ENCODE data around the gene GLIS1. TPM values are rescaled to one million over a fixed set of nuclear protein-coding genes. Genes with fewer than 3 reads are reported as not detected.
A peak's percentile ranks its signal among the peaks of the same experiment; 100 is the strongest.

GLIS1 gene
- total RNA-seq, 1 experiment from 2014 or later: 0.42 TPM

DNA sequence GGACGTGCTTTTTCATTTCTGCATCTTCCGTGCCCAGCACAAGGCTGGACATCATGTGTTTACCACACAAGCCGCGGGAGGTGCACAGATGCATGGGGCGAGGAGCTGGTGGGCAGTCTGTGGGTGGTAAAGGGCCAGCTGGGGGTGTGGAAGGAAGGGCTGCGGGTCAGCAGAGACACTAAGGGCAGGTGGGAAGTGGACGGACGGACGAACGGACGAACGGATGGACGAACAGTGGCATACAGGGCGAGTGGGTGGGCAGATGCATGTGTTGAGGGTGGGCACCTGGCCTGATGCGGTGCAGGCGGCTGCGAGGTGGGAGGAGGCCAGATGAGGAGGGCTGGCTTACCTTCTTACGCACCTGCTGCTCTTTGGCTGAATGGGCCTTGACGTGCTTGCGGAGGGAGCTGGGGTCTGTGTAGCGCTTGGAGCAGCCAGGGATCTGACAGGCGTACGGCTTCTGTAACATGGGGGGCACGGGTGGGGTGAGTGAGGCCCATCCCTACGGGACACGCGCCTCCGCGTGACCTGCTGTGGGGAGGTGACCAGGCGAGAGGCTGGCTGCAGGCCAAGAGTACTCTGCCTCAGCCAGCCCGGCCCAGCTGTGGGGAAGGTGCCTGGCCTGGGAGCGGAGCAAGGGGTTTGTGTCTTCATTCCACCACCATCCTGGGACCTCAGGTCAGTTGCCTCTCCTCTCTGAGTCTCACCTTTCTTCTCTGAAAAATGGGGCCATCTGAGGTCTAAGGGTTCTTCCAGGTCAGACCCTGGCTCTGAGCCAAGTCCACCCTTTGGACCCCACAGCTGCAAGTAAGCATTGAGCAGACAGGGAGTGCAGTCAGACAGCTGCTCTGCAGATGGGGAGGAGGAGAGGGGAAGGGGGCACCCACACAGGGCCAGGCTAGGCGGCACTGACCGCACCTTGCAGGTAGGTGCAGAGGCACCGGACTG, 214.3 kb downstream of the GLIS1 start:
- Histone ChIP-seq H3K4me3 (ENCODE audit: insufficient read depth, low read depth, low read length) (no peak overlapping the region), H3K27me3 (ENCODE audit: control insufficient read depth, insufficient read depth, low read length) (no peaks in the 10 kb centered on the region; the same call in 1 of the 2 replicates), H3K36me3 (replicated peaks; ENCODE audit: control insufficient read depth, insufficient read depth, low read length) (no peaks in the 10 kb centered on the region)
- DNase-seq: peak; percentile 60

DNA sequence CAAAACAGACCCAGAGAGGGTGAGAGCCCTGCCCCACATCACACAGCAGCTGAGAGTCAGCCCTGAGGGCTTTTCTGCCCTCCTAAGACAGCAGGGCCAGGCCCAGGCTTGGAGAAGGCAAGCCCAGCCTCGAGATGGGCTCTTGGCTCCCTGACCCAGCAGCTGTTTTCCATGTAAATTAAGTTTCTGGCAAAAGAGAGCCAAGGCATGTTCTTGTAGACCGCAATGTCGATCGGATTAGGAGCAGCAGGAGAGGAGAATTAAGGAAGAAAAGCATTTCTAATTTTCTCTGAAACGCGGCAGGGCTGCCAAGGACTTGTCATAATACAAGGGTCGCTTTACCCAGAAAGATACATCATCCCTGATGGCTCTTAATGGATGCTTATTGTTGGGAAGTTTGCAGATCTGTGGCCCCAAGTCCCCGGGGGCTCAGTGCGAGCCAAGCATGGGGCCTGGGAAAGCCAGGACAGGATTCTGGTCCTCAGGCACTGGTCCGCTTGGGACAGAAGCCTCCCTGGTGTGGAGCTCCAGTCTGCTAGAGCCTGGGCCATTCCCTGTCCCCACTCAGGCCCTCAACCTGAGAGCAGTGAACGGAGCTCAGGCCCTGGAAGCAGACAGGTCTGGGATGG, 216.9 kb downstream of the GLIS1 start:
- H3K4me3 ChIP-seq (ENCODE audit: insufficient read depth, low read depth, low read length): no peak overlapping the region
- no peaks in the 10 kb centered on the region for H3K27me3 ChIP-seq (ENCODE audit: control insufficient read depth, insufficient read depth, low read length)
- no peak for DNase-seq
- H3K36me3 ChIP-seq (replicated peaks; ENCODE audit: control insufficient read depth, insufficient read depth, low read length): no peaks in the 10 kb centered on the region

DNA sequence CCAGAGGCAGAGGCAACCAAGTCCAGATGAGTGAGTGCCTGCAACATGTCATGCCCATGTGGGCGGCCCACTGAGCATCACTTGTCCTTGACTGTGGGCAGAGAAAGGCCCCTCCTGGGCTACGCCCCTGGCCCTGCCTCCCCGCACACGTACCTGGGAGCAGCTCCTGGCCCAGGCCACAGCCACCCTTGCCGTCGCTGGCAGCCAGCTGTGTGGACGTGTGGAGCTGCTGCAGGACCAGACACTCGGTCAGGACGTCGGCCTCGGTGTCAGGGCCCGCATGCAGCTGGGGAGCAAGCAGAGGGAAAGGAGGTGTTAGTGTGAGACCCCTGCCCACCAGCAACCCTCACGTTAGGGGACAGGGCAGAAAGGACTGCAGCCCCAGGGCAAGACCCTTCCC, 218.5 kb downstream of the GLIS1 start:
- no peaks in the 10 kb centered on the region for H3K27me3 ChIP-seq (ENCODE audit: control insufficient read depth, insufficient read depth, low read length)

DNA sequence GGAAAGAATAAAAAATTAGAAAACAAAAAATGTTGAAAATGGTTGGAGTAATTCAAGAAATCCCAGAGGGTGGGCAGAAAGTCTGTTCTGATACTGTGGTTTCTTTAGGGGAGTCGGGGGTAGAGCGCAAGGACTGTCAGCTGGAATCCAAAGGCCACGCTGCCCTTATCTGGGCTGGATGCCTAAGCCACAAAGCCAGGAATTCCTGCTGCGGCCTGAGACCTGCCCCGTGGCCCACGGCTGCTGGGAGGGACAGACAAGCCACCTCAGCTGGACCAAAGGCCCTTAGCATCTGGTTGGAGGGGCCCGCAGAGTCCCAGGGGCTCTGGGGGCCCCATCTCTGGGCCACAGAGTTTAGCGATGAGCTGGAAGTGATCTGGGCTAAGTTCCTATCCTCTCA, 219.5 kb downstream of the GLIS1 start:
- Histone ChIP-seq H3K36me3 (replicated peaks; ENCODE audit: control insufficient read depth, insufficient read depth, low read length) (no peaks in the 10 kb centered on the region), H3K27me3 (ENCODE audit: control insufficient read depth, insufficient read depth, low read length) (no peaks in the 10 kb centered on the region), H3K4me3 (ENCODE audit: insufficient read depth, low read depth, low read length) (no peak overlapping the region)
- DNase-seq: no peak

More for the DNA sequence above, 218.5 kb downstream of the GLIS1 start:
- H3K4me3 ChIP-seq (ENCODE audit: insufficient read depth, low read depth, low read length): no peak overlapping the region
- DNase-seq: no peak
- no peaks in the 10 kb centered on the region for H3K36me3 ChIP-seq (replicated peaks; ENCODE audit: control insufficient read depth, insufficient read depth, low read length)

DNA sequence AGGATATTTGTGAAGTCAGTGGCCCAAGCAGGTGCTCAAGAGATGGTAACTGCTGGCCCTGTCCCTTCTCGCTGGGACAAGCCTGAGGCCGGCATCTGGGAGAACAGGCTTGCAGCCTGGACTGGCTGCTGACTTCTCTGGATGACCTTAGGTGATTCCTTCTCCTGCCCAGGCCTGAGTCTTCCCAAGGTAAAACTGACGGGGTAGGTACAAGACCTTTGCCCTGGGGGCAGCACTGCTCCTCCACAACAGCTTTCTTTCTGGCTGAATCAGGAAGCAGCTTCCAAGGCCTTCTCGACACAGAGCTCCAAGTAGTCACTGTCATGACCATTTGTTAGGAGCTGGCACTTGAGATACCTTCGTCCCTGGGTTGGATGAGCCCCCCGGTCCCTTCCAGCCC, 220.2 kb downstream of the GLIS1 start:
- H3K4me3 ChIP-seq (ENCODE audit: insufficient read depth, low read depth, low read length): no peak overlapping the region
- no peak for DNase-seq
- no peaks in the 10 kb centered on the region for H3K27me3 ChIP-seq (ENCODE audit: control insufficient read depth, insufficient read depth, low read length)
- H3K36me3 ChIP-seq (replicated peaks; ENCODE audit: control insufficient read depth, insufficient read depth, low read length): no peaks in the 10 kb centered on the region

DNA sequence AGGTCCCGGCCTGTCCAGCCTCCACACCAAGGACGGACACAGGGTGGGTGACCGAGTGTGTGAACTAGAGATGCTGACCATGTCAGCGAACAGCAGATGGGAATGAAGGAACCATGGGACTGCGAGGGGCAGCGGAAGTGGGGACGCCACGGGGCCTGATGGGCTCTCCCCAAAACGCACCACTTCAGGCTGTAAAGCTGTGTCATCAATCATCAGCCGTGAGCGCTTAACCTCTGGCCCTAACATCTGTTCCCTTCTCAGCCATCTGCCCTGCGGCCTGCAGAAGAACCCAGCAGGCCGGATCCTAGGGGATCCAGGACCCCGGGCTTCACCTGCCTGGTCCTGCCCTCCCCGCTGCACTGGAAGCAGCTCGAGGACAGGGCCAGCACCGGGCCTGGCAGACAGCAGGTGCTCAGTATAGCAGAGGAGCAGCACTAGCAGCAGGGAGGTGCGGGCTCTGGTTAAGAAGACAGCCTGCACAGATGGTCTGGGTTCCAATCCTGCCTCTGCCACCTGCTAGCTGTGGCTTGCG, 221.1 kb downstream of the GLIS1 start:
- no peaks in the 10 kb centered on the region for H3K36me3 ChIP-seq (replicated peaks; ENCODE audit: control insufficient read depth, insufficient read depth, low read length)
- DNase-seq: no peak
- H3K27me3 ChIP-seq (ENCODE audit: control insufficient read depth, insufficient read depth, low read length): no peaks in the 10 kb centered on the region
- no peak overlapping the region for H3K4me3 ChIP-seq (ENCODE audit: insufficient read depth, low read depth, low read length)

DNA sequence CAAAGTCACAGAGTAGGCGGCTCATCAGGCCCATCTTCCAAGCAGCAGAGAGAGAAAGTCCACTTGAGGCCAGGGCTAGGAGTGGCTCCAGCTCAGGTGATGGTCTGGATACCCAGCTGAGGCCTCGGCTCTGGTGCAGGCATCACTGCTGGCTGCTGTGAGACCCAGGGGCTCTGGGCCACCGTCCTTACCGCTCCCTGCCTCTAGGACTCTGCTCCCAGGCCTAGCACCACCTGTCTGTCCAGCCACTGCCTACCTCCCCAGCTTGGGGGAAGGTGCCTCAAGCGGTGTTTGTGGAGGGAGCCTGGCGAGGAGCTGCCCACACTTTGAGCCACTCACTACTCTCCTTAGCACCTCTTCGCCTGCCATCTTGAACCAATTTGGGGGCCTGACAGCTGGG, 221.9 kb downstream of the GLIS1 start:
- Histone ChIP-seq H3K27me3 (ENCODE audit: control insufficient read depth, insufficient read depth, low read length) (no peaks in the 10 kb centered on the region; the same call in 1 of the 2 replicates), H3K36me3 (replicated peaks; ENCODE audit: control insufficient read depth, insufficient read depth, low read length) (no peaks in the 10 kb centered on the region), H3K4me3 (ENCODE audit: insufficient read depth, low read depth, low read length) (no peak overlapping the region)
- no peak for DNase-seq

DNA sequence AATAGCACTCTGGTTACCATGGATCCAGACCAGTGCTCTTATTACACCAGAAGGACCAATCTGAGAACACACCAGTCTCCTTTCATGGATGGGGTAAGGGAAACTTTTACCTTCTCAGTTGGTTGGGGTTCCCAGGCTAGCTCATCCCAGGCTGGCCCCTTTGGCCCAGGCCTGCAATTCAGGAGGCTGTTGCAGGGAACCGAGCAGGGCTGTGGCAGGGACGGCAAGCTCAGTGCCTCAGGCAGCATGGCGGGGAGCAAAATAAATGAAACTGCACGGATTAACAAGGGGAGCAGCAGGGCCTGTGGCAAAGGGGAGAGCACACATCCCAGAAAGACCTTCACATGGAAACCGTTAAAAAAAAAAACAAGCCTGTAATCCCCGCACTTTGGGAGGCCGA, 222.8 kb downstream of the GLIS1 start:
- DNase-seq: no peak
- Histone ChIP-seq H3K4me3 (ENCODE audit: insufficient read depth, low read depth, low read length) (no peak overlapping the region), H3K36me3 (replicated peaks; ENCODE audit: control insufficient read depth, insufficient read depth, low read length) (no peaks in the 10 kb centered on the region), H3K27me3 (ENCODE audit: control insufficient read depth, insufficient read depth, low read length) (no peaks in the 10 kb centered on the region; the same call in 1 of the 2 replicates)

DNA sequence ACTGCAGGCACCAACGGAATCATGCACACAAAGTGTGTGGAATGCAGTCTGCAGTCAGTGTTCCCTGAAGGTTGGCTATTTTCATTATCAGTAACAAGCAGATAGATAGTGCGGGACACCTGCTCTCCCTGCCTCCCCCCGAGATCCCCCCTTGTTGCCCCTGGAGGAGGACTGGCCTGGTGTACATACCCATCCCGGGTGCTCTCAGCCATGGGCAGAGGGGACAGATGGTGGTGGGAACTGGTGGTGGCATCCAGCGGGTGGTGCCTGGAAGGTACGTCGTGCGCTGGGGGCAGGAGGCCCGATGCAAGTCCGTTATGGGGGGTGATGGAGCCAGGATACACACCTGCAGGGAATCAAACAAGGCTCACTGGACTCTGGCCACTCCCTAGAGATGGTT, 224.5 kb downstream of the GLIS1 start:
- Histone ChIP-seq H3K36me3 (replicated peaks; ENCODE audit: control insufficient read depth, insufficient read depth, low read length) (no peaks in the 10 kb centered on the region), H3K4me3 (ENCODE audit: insufficient read depth, low read depth, low read length) (no peak overlapping the region), H3K27me3 (ENCODE audit: control insufficient read depth, insufficient read depth, low read length) (no peaks in the 10 kb centered on the region; the same call in 1 of the 2 replicates)
- DNase-seq: no peak

DNA sequence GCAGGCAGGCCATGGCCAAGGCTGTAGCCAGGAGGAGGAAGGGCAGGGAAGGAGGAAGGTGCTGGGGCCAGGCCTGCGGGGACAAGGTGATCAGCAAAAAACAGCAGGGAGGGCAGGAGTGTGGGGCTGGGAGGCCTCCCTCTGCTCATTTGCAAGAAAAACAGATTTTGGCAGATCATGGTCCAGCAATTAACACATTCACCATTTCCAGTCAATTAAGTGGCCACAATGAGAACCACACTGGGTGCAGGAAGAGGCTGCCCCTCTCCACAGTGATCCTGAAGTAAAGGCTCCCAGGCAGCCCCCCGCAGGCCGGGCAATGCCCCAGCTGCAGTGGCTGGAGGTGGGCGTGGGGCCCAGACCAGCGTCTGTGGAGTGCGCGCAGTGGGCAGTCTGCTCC, 225.1 kb downstream of the GLIS1 start:
- no peaks in the 10 kb centered on the region; the same call in 1 of the 2 replicates for H3K27me3 ChIP-seq (ENCODE audit: control insufficient read depth, insufficient read depth, low read length)
- no peak for DNase-seq
- H3K36me3 ChIP-seq (replicated peaks; ENCODE audit: control insufficient read depth, insufficient read depth, low read length): no peaks in the 10 kb centered on the region
- H3K4me3 ChIP-seq (ENCODE audit: insufficient read depth, low read depth, low read length): no peak overlapping the region

DNA sequence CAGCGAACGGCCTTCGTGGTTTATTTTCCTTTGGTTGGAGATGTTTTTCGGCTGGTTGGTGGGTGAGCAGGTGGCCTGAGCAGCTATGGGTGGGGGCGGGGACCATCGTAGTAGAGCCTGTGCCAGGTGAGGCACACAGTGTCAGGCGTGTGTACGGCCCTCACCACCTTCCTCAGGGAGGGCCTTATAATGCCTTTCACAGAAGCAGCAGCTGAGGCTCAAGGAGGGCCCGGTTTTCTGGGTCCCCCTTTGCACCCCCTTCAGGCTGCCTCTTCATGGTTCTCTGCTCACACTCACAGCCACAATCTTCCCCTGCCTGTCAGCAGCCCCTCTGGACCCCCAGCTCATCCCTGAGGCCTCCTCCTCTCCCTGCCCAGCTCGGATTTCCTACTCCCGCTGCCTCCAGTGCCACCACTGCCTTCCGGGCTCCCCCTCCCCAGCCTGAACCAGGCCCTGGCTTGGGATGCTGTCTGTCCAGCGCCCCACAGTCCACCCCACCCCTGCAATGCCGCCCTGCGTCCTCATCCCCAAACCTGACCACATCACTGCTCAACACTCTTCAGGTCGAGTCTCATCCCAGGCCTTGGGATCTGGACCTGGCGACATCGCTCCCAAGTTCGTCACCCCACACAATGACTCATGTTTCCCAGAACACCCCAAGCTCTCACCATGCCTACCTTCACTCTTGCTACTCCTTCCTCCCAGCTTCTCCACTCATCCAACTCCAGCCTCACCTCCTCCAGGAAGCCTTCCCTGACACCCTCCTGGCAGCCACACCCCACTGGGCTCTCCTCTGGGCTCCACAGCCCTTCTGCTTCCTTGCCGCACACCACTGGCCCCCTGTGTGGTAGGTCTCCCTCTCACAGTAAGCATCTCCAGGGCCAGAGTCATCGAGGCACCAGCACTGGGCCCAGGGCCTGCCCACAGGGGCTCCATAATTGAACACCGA, 225.9 kb downstream of the GLIS1 start:
- no peak for DNase-seq
- H3K4me3 ChIP-seq (ENCODE audit: insufficient read depth, low read depth, low read length): no peak overlapping the region
- no peaks in the 10 kb centered on the region for H3K36me3 ChIP-seq (replicated peaks; ENCODE audit: control insufficient read depth, insufficient read depth, low read length)
- H3K27me3 ChIP-seq (ENCODE audit: control insufficient read depth, insufficient read depth, low read length): no peaks in the 10 kb centered on the region; the same call in 1 of the 2 replicates

DNA sequence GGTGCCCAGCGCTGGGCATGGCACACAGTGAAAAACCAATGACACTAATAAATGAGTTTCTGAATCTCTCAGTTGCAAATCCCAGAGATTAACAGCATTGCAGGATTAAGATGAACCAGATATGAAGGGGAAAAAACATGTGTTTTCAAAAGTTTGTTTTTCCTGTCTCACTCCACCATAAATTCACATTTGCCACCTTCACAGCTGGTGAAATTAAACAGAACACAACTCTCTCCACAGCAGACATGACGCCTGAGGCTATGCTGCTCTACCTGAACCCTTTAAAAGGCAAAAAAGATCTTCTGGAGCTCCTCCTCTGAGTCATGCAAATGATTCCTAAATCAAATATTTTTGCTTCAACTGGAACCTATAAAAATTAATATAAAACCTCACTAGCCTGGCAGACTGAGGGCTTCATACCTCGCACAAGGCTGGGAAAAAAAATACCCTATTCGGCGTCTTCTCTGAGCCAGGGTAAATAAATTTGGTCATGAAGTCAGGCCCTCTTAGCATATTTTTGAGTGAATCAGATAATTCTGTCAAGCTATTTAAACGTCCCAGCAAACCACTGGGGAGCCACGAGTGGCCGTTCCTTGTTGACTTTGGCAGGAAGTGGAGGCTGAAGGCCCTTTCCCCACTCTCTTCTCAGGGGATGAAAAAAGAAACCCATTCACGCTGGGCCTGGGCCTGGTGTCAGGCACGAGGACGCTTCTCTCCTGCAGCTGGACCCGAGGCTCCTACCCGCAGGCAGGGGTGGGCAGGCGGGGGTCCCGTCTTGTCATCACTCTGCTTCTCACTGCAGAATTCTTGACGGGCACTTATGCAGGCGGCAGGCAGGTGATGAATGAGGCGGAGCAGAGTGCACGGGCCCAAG, 226.8 kb downstream of the GLIS1 start:
- DNase-seq: no peak
- Histone ChIP-seq H3K4me3 (ENCODE audit: insufficient read depth, low read depth, low read length) (no peak overlapping the region), H3K27me3 (ENCODE audit: control insufficient read depth, insufficient read depth, low read length) (no peaks in the 10 kb centered on the region; the same call in 1 of the 2 replicates), H3K36me3 (replicated peaks; ENCODE audit: control insufficient read depth, insufficient read depth, low read length) (no peaks in the 10 kb centered on the region)

DNA sequence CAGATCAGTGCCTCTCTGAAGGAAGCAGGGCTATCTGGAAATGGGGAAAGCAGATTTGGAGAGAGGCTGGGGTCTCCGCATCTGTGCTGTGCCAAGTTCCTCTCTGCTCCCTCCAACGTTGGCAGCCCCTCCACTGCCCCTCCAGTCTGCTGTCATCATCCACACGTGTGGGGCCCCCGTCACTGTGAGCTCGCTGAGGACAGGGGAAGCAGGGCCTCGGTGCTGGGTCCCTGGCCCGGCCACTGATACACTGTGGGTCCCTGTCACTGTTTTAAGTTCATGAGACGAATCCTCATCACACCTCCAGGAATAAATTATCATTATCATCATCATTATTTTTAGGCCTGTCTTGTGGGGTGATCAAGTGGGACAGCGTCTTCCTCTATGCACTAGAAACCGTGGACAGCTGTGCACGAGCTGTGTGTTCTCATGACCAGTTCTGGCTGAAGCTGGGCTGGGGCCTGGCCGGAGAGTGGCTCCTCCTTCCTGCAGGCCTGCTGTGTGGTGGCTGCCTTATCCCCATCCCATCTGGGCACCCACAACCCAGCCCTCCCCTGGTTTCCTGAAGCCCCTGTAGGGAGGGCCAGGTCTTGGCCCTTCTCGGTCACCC, 227.5 kb downstream of the GLIS1 start:
- Histone ChIP-seq H3K36me3 (replicated peaks; ENCODE audit: control insufficient read depth, insufficient read depth, low read length) (no peaks in the 10 kb centered on the region), H3K27me3 (ENCODE audit: control insufficient read depth, insufficient read depth, low read length) (no peaks in the 10 kb centered on the region; the same call in 1 of the 2 replicates), H3K4me3 (ENCODE audit: insufficient read depth, low read depth, low read length) (no peak overlapping the region)
- no peak for DNase-seq

All from H7 (cell line).